Heart right ventricle (tissue), 16 donors: ENCODE data around the gene DCHS2. TPM values are rescaled to one million over a fixed set of nuclear protein-coding genes. Genes with fewer than 3 reads are reported as not detected.
A peak's percentile ranks its signal among the peaks of the same experiment; 100 is the strongest.

ENCODE experiments used
- ATAC-seq, 8 donors: fragments of 200-7000 bp; cut with Tn5 transposase; one replicate each; pipeline ENCODE4 v1.9.1; 2020; ENCODE audit warnings: mild to moderate bottlenecking in 8 of 8, moderate library complexity in 8 of 8, moderate number of reproducible peaks in 1 of 8
- DNase-seq, 2 donors: peaks; one replicate each; pipeline ENCODE4 v3.0.0-alpha.2; 2020
- H3K27ac ChIP-seq, 10 donors: fragments of 200-600 bp; sonication (generic) in 2 of 10; one replicate each; pipeline versions ENCODE4 v1.5.0 to v1.8.0; 2020 to 2022; ENCODE audit warnings: mild to moderate bottlenecking in 3 of 10
- H3K27me3 ChIP-seq, 7 donors: fragments of 200-600 bp; one replicate each; pipeline ENCODE4 v1.8.0; 2021 to 2022; ENCODE audit warnings: mild to moderate bottlenecking in 2 of 7
- H3K36me3 ChIP-seq, 9 donors: fragments of 200-600 bp; sonication (generic) in 1 of 9; one replicate each; pipeline versions ENCODE4 v1.5.0 to v1.8.0; 2020 to 2022; ENCODE audit warnings: mild to moderate bottlenecking in 2 of 9
- H3K4me1 ChIP-seq, 9 donors: fragments of 200-600 bp; sonication (generic) in 1 of 9; one replicate each; pipeline versions ENCODE4 v1.5.0 to v1.8.0; 2020 to 2022; ENCODE audit warnings: mild to moderate bottlenecking in 4 of 9
- H3K4me3 ChIP-seq, 10 donors: fragments of 200-600 bp; sonication (generic) in 2 of 10; one replicate each; pipeline versions ENCODE4 v1.5.0 to v1.8.0; 2020 to 2022; ENCODE audit warnings: mild to moderate bottlenecking in 7 of 10, moderate library complexity in 2 of 10
- H3K9me3 ChIP-seq, 11 donors: fragments of 200-600 bp in 10 of 11; sonication (generic) in 2 of 11; one replicate each; pipeline versions ENCODE4 v1.5.0 to v1.8.0; 2013 to 2022; ENCODE audit warnings: mild to moderate bottlenecking in 2 of 11, control low read depth in 1 of 11, moderate library complexity in 1 of 11
- WGBS, 2 donors: extraction: QIAGEN DNeasy Blood & Tissue Kit; methylation state at CpG; one replicate each; pipeline ENCODE4 v1.1.7; 2013; ENCODE audit warnings: inconsistent platforms in 1 of 2; 5-methylcytosine and 5-hydroxymethylcytosine counted together
- intact Hi-C, 10 donors: fragments of 100-400 bp; cut with DNase I; formaldehyde crosslinking; loops; one replicate each; pipeline versions ENCODE4 v1.11.1 to v1.14.2; 2022
- polyA plus RNA-seq, 2 donors: library from polyadenylated mRNA; stranded (reverse); fragments of 200-250 nt; gene quantifications; one replicate each; pipeline ENCODE4 v1.2.3, GENCODE V29; 2013
- total RNA-seq, 10 donors: library from RNA; stranded (reverse); fragmentation: NEBNext Ultra II Directional in 3 of 10; extraction: Animal tissue kit (Norgen Biotek cat#: 25700) in 3 of 10; gene quantifications; one replicate each; pipeline versions ENCODE4 v1.2.1 to v1.2.4, GENCODE V29; 2021 to 2023
- TF ChIP-seq, protein P1 (sequence below), 9 donors: fragments of 200-600 bp; sonication (generic) in 2 of 9; IDR thresholded peaks; one replicate each; pipeline versions ENCODE4 v1.5.0 to v1.8.0; 2021 to 2022; ENCODE audit warnings: antibody characterized with exemption in 9 of 9, mild to moderate bottlenecking in 5 of 9, moderate library complexity in 1 of 9
- donor health status: Arrhythmogenic right ventricular cardiomyopathy.
- donor health status: ischemic (EF 13 %, LVEDD 7.1; RV severe dilation, severe dysfunction).
- donor health status: healthy with polysubstance abuse.
- donor health status: DM: no; HTN: yes; CAD: no.
- donor health status: DM: no; HTN: no; CAD: no.
- donor health status: ischemic (EF 25% LVEDD 6.9; RV normal size, moderate dysfunction).
- donor health status: ischemic (EF 25% LVEDD 5.7; RV mildly dilated, moderate dysfunction).
- donor health status: healthy.
- donor health status: DM: yes; HTN: yes; CAD: no.
- donor health status: Ischemic cardiomyopathy.
- donor health status: ischemic (EF 35%, LVEDD 5.7; RV mildly dilated, moderate dysfunction).
- donor health status: nonischemic (EF 11% LVEDD 7.7; RV severe dilation, severe dysfunction).
- donor health status: DM: yes; HTN: yes; CAD: no.
- donor health status: PGD.
- donor health status: ischemic (EF 29% LVEDD 5.4; RV normal size, mild dysfunction).
- donor health status: nonischemic (EF 23%, LVEDD 6.1; RV moderate dilation, normal function).

The DCHS2 gene
- total and polyA plus RNA-seq, 12 donors = under 0.01 to 0.14 (median 0.04) TPM; not detected in 7

DNA sequence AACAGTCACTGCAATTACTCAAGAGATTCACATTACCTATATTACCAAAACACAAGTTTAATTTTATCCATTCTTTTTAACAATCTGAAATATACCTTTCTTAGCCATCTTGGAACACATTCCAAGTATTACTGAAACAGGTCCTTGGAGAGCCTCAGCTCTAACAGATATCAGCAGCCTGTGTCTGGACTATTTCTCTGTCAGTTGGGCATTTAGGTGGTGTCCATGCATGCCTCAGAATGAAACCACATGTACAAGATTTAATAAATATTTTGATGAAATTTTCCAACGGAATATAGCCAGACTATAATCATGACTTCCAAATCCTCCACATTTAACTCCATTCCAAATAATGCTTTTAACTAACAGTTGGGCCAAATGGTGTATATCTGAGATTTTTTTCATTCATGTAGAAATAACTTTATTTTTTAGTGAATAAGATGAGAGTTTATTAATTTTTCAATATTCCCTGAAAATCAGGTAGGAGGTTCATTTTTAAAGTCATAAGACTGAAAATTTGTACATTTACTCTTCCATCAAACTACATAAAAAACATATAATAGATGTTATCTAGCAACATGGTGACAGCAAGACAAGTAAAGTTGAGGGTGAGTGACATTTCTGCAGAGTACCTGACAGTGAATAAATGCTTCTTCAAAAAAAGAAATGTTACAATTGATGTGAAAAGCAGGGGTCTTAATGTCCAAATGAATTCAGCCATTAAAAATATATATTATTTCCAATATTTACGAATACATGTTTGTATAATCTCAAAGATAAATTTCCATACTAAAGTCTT, 174.2 kb downstream of the DCHS2 start:
- ATAC-seq = no peak
- DNase-seq = no peak
- intact Hi-C loops = loop anchor here in 1 of 10 donors (10.0 kb wide), 1 partner anchor 533 kb away; the partner anchor contains the start of gene SFRP2
- Histone ChIP-seq H3K4me3 (no peak overlapping the region), H3K4me1 (no peaks in the 10 kb centered on the region), H3K27ac (no peak overlapping the region), H3K36me3 (no peaks in the 10 kb centered on the region), H3K9me3 (peaks cover 0 to 15% (median 6%) of the 10 kb centered on the region in 11 donors), H3K27me3 (peaks cover 0 to 4% (median 0%) of the 10 kb centered on the region in 7 donors)
- WGBS, 2 donors = 62 to 64% methylated on average over 2 of the region's 2 CpGs
- TF ChIP-seq, protein P1, sequence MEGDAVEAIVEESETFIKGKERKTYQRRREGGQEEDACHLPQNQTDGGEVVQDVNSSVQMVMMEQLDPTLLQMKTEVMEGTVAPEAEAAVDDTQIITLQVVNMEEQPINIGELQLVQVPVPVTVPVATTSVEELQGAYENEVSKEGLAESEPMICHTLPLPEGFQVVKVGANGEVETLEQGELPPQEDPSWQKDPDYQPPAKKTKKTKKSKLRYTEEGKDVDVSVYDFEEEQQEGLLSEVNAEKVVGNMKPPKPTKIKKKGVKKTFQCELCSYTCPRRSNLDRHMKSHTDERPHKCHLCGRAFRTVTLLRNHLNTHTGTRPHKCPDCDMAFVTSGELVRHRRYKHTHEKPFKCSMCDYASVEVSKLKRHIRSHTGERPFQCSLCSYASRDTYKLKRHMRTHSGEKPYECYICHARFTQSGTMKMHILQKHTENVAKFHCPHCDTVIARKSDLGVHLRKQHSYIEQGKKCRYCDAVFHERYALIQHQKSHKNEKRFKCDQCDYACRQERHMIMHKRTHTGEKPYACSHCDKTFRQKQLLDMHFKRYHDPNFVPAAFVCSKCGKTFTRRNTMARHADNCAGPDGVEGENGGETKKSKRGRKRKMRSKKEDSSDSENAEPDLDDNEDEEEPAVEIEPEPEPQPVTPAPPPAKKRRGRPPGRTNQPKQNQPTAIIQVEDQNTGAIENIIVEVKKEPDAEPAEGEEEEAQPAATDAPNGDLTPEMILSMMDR (IDR thresholded peaks at IDR 0.05) = no peak

DNA sequence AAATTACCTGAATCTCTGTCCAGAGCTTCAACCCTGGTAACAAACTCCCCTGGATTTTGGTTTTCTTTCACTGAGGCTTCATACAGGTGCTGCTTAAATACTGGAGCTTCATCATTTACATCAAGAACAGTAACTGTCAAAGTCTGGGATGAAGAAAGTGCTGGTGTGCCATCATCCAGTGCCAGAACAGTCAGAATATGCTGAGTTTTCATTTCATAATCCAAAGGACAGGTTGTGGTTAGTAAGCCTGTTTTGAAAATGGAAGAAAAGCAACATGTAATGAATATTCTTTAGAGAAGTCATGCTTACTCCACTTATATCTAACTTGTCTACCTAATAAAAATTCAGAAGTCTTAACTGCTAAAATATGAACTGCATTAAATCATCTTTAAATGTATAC, 175.9 kb downstream of the DCHS2 start:
- no peaks in the 10 kb centered on the region for H3K4me1 ChIP-seq
- intact Hi-C loops = loop anchor here in 1 of 10 donors (10.0 kb wide), 1 partner anchor 531 kb away; the partner anchor contains the start of gene SFRP2
- ATAC-seq = no peak

DNA sequence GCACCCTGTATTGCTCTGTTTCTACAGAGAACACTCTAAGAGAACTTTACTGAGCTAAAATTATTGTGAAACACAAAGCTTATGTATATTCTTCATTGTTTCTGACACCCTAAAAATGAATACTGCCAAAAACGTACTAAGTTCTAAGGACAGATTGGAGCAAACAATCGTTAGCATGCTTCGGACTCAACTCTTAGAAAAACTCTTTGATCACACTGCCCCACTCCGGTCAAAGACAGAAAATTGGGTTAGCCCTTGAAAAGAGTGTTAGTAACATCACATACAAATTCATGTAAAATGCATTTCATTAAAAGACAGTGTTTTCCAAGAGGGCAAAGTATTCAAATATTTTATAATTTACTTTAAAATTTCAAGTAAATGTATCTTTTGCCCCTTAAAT, 177.4 kb downstream of the DCHS2 start:
- H3K9me3 ChIP-seq = peaks cover 0 to 15% (median 6%) of the 10 kb centered on the region in 11 donors
- H3K4me1 ChIP-seq = no peaks in the 10 kb centered on the region
- TF ChIP-seq, protein P1 (IDR thresholded peaks at IDR 0.05) = peak in 3 of 9 donors; percentile 10 to 31 (median 28)
- intact Hi-C loops = loop anchor here in 1 of 10 donors (10.0 kb wide), 1 partner anchor 529 kb away; the partner anchor contains the start of gene SFRP2
- H3K27ac ChIP-seq = no peak overlapping the region
- H3K27me3 ChIP-seq = peaks cover 0 to 4% (median 0%) of the 10 kb centered on the region in 7 donors
- no peaks in the 10 kb centered on the region for H3K36me3 ChIP-seq
- no peak overlapping the region for H3K4me3 ChIP-seq
- WGBS, 2 donors = 30 to 51% methylated on average over 4 of the region's 4 CpGs
- no peak for ATAC-seq
- no peak for DNase-seq

More for the DNA sequence above, 175.9 kb downstream of the DCHS2 start:
- no peak overlapping the region for H3K4me3 ChIP-seq
- peaks cover 0 to 4% (median 0%) of the 10 kb centered on the region in 7 donors for H3K27me3 ChIP-seq
- peaks cover 0 to 15% (median 6%) of the 10 kb centered on the region in 11 donors for H3K9me3 ChIP-seq
- TF ChIP-seq, protein P1 (IDR thresholded peaks at IDR 0.05) = no peak
- no peak for DNase-seq
- H3K36me3 ChIP-seq = no peaks in the 10 kb centered on the region
- no peak overlapping the region for H3K27ac ChIP-seq

DNA sequence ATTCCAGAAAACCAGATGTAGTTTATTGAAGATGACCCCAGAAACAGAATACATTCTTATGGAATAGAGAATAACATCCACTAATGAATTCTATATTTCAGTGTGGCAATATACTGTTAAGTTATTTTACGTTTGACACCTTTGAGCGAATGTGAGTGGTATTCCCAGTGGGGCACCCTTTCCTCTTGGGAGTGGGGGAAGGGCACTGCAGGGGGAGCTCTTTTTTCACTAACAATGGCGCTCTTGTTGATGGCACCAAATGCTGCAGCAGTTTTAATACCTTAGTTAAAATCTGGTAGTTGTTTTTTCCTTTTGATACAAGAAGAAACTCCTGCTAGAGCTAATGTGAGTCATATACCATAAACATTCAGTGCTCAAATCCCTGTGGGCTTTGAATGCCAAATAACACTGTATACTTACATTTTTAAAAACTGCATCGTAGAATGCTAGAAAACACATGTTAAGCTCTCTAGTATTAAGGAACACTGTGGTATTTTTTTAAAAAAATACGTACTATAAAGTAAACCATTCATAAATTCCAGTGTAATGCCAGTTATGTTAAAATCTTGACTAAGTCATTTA, 178.5 kb downstream of the DCHS2 start:
- TF ChIP-seq, protein P1 (IDR thresholded peaks at IDR 0.05) = no peak
- Histone ChIP-seq H3K27me3 (peaks cover 0 to 4% (median 0%) of the 10 kb centered on the region in 7 donors), H3K9me3 (peaks cover 0 to 4% (median 0%) of the 10 kb centered on the region in 11 donors), H3K36me3 (no peaks in the 10 kb centered on the region), H3K27ac (no peak overlapping the region), H3K4me1 (no peaks in the 10 kb centered on the region), H3K4me3 (no peak overlapping the region)
- intact Hi-C loops = loop anchor here in 1 of 10 donors (10.0 kb wide), 1 partner anchor 528 kb away; the partner anchor contains the start of gene SFRP2
- no peak for DNase-seq
- 72 to 79% methylated on average over 5 of the region's 5 CpGs for WGBS, 2 donors
- no peak for ATAC-seq
